ENCODE data around the gene CDCA5.

The CDCA5 gene

DNA sequence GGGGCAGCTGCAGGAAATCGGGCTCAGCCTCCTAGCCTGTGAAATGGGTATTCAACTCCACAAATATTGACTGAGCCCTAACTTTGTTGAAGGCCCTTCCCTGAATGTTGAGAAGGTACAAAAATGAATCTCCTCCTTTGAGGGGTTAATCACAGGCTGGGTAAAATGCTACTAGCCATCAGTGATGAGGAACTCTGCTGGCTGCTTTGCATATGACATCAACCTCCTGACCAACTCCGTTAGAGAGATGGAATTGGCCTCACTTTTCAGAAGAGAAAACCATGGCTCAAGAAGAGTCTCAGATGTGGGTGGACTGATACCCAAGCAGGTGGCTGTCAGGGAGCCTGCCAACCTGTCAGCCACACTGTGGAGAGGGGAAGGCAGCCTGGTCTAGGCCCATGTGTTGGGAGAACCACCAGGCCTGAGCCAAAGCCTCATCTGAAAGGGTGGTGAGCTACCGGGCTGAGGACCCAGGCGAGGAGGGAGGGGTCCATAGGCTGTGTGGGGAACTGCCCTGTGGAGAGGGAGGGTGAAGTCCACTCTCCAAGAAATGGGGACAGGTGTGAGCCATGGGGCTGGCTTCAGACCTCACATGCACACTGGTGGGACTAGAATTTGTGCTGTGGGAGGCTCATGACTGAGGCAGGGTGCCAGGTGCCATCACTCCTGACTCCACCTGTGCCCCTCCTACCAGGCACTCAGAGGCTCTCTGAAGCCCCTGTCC lies 11.8 kb downstream of the CDCA5 start:
- DNase-seq (ENCODE audit: low read depth) = no peak

DNA sequence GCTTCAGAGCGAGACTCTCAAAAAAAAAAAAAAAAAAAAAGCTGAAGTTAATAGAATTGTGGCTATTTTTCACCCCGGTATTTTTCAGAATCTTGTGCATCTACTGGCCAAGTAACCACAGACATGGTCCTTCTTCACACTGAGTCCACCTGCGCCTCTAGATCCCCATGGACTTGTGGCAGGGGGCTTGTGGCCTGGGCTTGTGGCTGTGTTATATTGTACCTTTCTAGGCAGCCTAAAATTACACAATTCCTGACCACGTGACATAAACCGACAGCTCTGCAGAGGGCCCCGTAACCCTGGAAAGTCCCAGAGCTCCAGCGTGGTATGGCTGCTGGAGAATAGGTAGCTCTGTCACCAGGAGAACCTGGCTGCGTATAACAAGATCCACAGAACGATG lies 14.6 kb downstream of the CDCA5 start:
- no peak for DNase-seq (ENCODE audit: low read depth)

DNA sequence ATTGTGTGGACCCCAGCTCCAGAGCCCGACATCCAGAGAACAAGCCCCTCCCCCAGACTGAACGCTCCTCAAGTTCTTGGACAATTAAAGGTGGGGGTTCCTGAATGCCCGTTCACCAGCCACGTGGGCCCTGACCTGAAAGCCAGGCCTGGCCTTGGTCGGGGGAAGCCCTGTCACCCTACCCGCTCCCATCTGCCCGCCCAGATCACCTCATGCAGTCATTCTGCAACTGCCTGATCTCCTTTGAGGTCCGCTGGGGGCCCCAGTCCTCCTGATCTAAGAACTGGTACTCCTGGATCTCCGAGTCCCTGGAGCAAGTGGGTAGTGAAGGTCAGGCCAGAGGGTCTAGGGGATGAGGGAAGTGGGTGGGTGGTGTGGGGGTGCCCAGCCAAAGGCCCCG lies 16.4 kb downstream of the CDCA5 start:
- DNase-seq (ENCODE audit: low read depth) = no peak

GRCh38 chr11:65066805-65067291 lies 17.0 kb downstream of the CDCA5 start:
- no peak for DNase-seq (ENCODE audit: low read depth)

GRCh38 chr11:65066315-65066714 lies 17.5 kb downstream of the CDCA5 start:
- no peak for DNase-seq (ENCODE audit: low read depth)

- DNase-seq (ENCODE audit: low read depth) = no peak
Measured at GRCh38 chr11:65065851-65066250, 18.0 kb downstream of the CDCA5 start.

DNA sequence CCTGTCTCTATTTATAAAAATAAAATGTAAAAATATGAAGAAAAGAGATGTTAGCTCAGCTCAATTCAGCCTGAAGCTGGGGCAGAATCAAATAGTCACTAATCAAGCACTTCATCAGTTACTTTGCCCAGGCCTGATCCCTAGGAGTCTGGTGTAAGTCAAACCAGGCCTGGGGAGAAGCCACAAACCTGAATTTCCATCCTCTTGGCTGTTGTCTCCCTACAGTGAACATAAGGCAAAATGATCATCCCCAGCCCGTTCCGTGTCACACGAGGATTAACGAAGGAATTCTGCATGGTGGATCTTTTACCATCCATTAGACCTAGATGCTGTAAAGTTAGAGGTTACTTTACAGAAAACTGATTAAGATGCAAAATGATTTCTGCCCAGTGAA lies 19.0 kb downstream of the CDCA5 start:
- no peak for DNase-seq (ENCODE audit: low read depth)

- no peak for DNase-seq (ENCODE audit: low read depth)
Measured at GRCh38 chr11:65063532-65063931, 20.3 kb downstream of the CDCA5 start.

DNA sequence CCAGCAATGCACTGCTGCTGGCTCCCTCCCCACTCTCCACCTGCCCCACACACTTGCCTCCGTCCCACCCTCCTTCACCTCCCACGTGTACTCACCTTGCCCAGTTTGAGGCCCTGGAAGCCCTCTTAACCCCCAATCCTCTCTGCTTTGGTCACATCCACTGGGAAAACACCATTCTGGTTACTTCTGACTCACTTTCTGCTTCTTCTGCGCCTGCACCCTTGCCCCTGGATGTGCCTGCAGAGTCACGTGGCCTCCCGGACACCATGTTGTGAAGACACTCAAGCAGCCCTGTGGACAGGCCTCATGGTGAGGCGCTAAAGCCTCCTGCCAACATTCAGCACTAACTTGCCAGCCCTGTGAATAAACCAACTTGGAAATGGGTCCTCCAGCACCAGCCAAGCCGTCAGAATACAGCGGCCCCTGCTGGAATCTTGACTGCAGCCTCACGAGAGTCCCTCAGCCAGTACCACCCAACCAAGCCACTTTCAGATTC lies 22.9 kb downstream of the CDCA5 start:
- DNase-seq (ENCODE audit: low read depth) = no peak

DNA sequence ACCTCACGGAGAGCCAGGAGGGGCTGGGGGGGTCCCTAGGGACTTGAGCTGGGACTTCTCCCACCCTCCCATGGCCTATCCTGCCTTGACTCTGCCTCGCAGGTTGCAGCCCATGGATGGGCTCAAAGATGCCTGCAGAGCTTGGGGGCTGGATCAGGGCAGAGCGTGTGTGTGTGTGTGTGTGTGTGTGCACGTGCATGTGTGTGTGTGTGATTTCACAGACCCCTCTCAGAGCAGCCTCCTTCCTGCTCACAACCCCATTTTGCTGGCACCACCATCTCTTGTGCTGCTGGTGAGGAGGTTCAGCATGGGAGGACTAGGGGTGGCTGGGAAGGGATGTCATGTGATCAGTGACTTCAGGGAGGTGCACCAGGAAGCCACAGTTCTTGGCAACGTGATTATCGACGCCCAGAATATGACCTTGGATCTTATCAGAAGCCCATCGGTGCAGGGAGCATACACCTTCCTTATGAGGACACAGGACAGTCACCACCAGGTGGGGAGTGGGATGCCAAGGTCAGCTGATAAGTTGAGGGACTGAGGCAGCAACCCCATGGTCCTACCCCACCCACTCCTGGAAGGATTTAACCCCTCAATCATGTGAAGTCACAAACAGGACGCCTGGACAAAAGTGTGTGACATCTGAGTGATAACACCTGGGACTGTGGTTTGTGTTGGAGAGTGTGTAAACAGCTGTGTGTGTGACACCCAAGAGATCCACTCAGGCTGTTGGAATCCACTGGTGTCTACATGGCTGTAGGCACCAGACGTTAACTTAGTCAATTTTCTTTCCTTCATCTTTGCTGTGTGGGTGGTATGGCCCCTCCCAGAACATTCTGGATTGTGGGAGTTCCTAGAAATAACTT lies 23.6 kb downstream of the CDCA5 start:
- DNase-seq (ENCODE audit: low read depth) = no peak

DNA sequence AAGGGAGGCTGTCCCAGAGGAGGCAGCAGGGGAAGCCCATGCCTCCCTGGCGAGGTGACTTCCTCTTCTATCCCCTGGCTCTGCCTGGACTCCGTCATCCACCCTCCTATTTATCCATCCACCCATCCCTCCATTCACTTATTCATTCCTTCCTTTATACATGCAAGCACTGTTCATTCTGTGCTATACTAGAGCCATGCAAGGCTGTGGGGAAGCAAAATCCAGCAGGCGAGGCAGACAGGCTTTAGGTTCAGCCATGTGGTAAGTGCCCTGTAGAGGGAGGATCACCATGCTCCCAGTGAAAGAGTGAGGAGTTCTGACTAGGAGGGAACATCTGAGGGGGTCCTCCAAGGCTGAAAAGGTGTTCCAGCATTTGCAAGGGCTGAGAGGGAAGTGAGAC lies 24.3 kb downstream of the CDCA5 start:
- no peak for DNase-seq (ENCODE audit: low read depth)

- DNase-seq (ENCODE audit: low read depth) = no peak
Measured at GRCh38 chr11:65058419-65059054, 25.3 kb downstream of the CDCA5 start, which contains the start of gene NAALADL1. Gene NAALADL1 (minus strand): TSS chr11:65058553. CDS start chr11:65058521, 32 bp downstream.

- no peak for DNase-seq (ENCODE audit: low read depth)
Measured at GRCh38 chr11:65058012-65058411, 25.8 kb downstream of the CDCA5 start.

GRCh38 chr11:65057526-65057925 lies 26.3 kb downstream of the CDCA5 start:
- DNase-seq (ENCODE audit: low read depth) = no peak

GRCh38 chr11:65056999-65057398 lies 26.8 kb downstream of the CDCA5 start:
- no peak for DNase-seq (ENCODE audit: low read depth)

- DNase-seq (ENCODE audit: low read depth) = no peak
Measured at GRCh38 chr11:65055538-65055937, 28.3 kb downstream of the CDCA5 start.

DNA sequence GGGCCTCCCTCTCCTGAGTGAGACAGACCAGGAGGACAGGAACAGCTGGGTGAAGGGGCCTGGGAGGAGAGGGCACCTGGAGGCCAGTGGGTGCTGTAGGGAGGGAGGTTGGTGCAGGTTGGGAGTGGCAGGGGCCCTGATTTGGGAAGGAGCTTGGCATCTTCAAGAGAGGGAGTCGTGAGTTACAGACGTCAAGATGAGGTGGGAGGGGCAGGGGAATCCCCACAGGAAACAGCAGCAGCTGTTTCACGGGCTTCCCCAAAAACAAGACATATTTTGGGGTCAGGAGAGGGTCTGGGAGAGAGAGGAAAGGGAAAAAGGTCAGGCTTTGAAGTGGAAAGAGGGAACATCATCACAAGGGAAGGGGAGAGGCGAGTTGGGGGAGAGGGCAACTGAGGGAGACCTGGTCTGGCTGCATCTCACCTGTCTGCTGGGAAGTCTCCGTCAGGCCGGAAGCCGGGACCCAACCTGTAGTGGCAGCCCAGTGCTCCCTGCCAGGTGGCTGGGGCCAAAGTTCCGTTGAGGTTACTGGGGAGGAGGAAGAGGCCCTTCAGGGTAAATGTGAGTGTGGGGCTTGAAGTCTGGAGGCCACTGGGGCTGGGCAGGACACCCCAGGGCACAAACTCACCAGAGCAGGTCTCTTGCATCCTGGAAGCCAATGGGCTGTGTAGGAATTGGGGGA lies 29.9 kb downstream of the CDCA5 start:
- DNase-seq (ENCODE audit: low read depth) = no peak

DNA sequence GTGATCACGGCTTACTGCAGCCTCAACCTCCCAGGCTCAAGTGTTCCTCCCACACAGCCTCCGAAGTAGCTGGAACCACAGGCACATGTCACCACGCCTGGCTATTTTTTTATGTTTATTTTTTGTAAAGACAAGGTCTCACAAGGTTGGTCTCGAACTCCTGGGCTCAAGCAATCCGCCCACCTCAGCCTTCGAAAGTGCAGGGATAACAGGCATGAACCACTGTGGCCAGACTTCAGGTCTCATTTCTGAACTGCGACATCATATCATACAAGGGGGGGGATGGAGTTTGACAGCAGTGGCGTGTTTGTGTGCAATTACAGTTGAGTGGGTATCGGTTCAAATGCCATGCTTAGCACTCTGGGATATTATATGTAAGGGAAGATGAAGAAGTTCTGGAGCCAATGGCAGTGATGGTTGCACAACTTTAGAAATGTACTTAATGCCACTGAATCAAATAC lies 32.4 kb downstream of the CDCA5 start:
- no peak for DNase-seq (ENCODE audit: low read depth)

GRCh38 chr11:65047581-65048422 lies 36.0 kb downstream of the CDCA5 start:
- no peak for DNase-seq (ENCODE audit: low read depth)

- no peak for DNase-seq (ENCODE audit: low read depth)
Measured at GRCh38 chr11:65045728-65046127, 38.1 kb downstream of the CDCA5 start.

GRCh38 chr11:65045061-65045460 lies 38.8 kb downstream of the CDCA5 start:
- no peak for DNase-seq (ENCODE audit: low read depth)
